Measurements from ENCODE around the gene NDRG3. TPM values are rescaled to one million over a fixed set of nuclear protein-coding genes. Genes with fewer than 3 reads are reported as not detected.

Gene NDRG3
- total and polyA plus RNA-seq, 2 experiments from 2014 or later: 19.8 to 23.3 TPM

GRCh38 chr20:36791862-36792261 is 46.0 kb upstream of the NDRG3 start:
- Histone ChIP-seq H3K36me3 (ENCODE audit: low read depth) (peaks cover 13% of the 10 kb centered on the region; the same call in 1 of the 2 replicates), H3K27me3 (replicated peaks; ENCODE audit: insufficient read depth) (no peaks in the 10 kb centered on the region), H3K79me2 (ENCODE audit: insufficient read depth) (0 out of 2 replicates have a peak, but pooled peaks cover 18% of the 10 kb centered on the region), H3F3A (ENCODE audit: insufficient read depth) (no peaks in the 10 kb centered on the region), H2AFZ (no peak overlapping the region), H3K9me3 (ENCODE audit: low read depth) (no peaks in the 10 kb centered on the region), H3K4me1 (ENCODE audit: insufficient read depth) (no peaks in the 10 kb centered on the region), H3K9ac (no peak overlapping the region), H4K20me1 (ENCODE audit: insufficient read depth) (no peaks in the 10 kb centered on the region), H3K4me3 (no peak overlapping the region), H3K9me2 (ENCODE audit: insufficient read depth) (no peaks in the 10 kb centered on the region), H3K27ac (no peak overlapping the region), H3K4me2 (ENCODE audit: unreplicated experiment) (no peak overlapping the region)
- WGBS, 2 experiments (ENCODE audit: low coverage in 1 of 2, low lambda C conversion rate in 2 of 2, missing lambda C conversion rate in 2 of 2): 98 to 99% methylated on average over 5 of the region's 5 CpGs
- in situ Hi-C loops (cut with MboI): no loop called here
- no peak for TF ChIP-seq EZH2phosphoT487 (IDR thresholded peaks at IDR 0.05; ENCODE audit: insufficient read depth, low read depth)
- no peak for TF ChIP-seq EZH2 (IDR thresholded peaks at IDR 0.05; ENCODE audit: insufficient read depth, poor library complexity, severe bottlenecking)
- no peak for DNase-seq

- Histone ChIP-seq H3K4me2 (ENCODE audit: unreplicated experiment) (no peak overlapping the region), H3K4me3 (no peak overlapping the region), H3K9me2 (ENCODE audit: insufficient read depth) (no peaks in the 10 kb centered on the region), H3K36me3 (ENCODE audit: low read depth) (peaks cover 9% of the 10 kb centered on the region; the same call in 1 of the 2 replicates), H2AFZ (no peak overlapping the region), H3K79me2 (ENCODE audit: insufficient read depth) (0 out of 2 replicates have a peak, but pooled peaks cover 17% of the 10 kb centered on the region), H3F3A (ENCODE audit: insufficient read depth) (no peaks in the 10 kb centered on the region), H4K20me1 (ENCODE audit: insufficient read depth) (no peaks in the 10 kb centered on the region), H3K27me3 (replicated peaks; ENCODE audit: insufficient read depth) (no peaks in the 10 kb centered on the region), H3K9me3 (ENCODE audit: low read depth) (no peaks in the 10 kb centered on the region), H3K4me1 (ENCODE audit: insufficient read depth) (no peaks in the 10 kb centered on the region), H3K27ac (no peak overlapping the region), H3K9ac (no peak overlapping the region)
- DNase-seq: no peak
- in situ Hi-C loops (cut with MboI): no loop called here
- 88 to 91% methylated on average over 5 of the region's 5 CpGs for WGBS, 2 experiments (ENCODE audit: low coverage in 1 of 2, low lambda C conversion rate in 2 of 2, missing lambda C conversion rate in 2 of 2)
- TF ChIP-seq EZH2 (IDR thresholded peaks at IDR 0.05; ENCODE audit: insufficient read depth, poor library complexity, severe bottlenecking) (no peak), EZH2phosphoT487 (IDR thresholded peaks at IDR 0.05; ENCODE audit: insufficient read depth, low read depth) (no peak)
Observed at GRCh38 chr20:36786663-36787062, 40.8 kb upstream of the NDRG3 start.

GRCh38 chr20:36786246-36786645 is 40.4 kb upstream of the NDRG3 start:
- no peak overlapping the region for H2AFZ ChIP-seq
- no peaks in the 10 kb centered on the region for H4K20me1 ChIP-seq (ENCODE audit: insufficient read depth)
- H3K4me3 ChIP-seq: no peak overlapping the region
- H3F3A ChIP-seq (ENCODE audit: insufficient read depth): no peaks in the 10 kb centered on the region
- WGBS, 2 experiments (ENCODE audit: low coverage in 1 of 2, low lambda C conversion rate in 2 of 2, missing lambda C conversion rate in 2 of 2): 96% methylated on average over 11 to 13 of the region's 13 CpGs
- H3K9me3 ChIP-seq (ENCODE audit: low read depth): no peaks in the 10 kb centered on the region
- DNase-seq: no peak
- 0 out of 2 replicates have a peak, but pooled peaks cover 13% of the 10 kb centered on the region for H3K79me2 ChIP-seq (ENCODE audit: insufficient read depth)
- TF ChIP-seq EZH2 (IDR thresholded peaks at IDR 0.05; ENCODE audit: insufficient read depth, poor library complexity, severe bottlenecking) (no peak), EZH2phosphoT487 (IDR thresholded peaks at IDR 0.05; ENCODE audit: insufficient read depth, low read depth) (no peak)
- no peaks in the 10 kb centered on the region for H3K9me2 ChIP-seq (ENCODE audit: insufficient read depth)
- in situ Hi-C loops (cut with MboI): no loop called here
- no peak overlapping the region for H3K9ac ChIP-seq
- no peaks in the 10 kb centered on the region for H3K4me1 ChIP-seq (ENCODE audit: insufficient read depth)
- no peak overlapping the region for H3K27ac ChIP-seq
- no peaks in the 10 kb centered on the region for H3K27me3 ChIP-seq (replicated peaks; ENCODE audit: insufficient read depth)
- peaks cover 5% of the 10 kb centered on the region; the same call in 1 of the 2 replicates for H3K36me3 ChIP-seq (ENCODE audit: low read depth)
- H3K4me2 ChIP-seq (ENCODE audit: unreplicated experiment): no peak overlapping the region

- H3K27me3 ChIP-seq (replicated peaks; ENCODE audit: insufficient read depth): no peaks in the 10 kb centered on the region
- no peaks in the 10 kb centered on the region for H3F3A ChIP-seq (ENCODE audit: insufficient read depth)
- 0 out of 2 replicates have a peak, but pooled peaks cover 7% of the 10 kb centered on the region for H3K79me2 ChIP-seq (ENCODE audit: insufficient read depth)
- H3K9me2 ChIP-seq (ENCODE audit: insufficient read depth): no peaks in the 10 kb centered on the region
- H4K20me1 ChIP-seq (ENCODE audit: insufficient read depth): no peaks in the 10 kb centered on the region
- no peak overlapping the region for H3K4me3 ChIP-seq
- H3K27ac ChIP-seq: no peak overlapping the region
- no peak overlapping the region for H3K4me2 ChIP-seq (ENCODE audit: unreplicated experiment)
- DNase-seq: no peak
- H3K9ac ChIP-seq: no peak overlapping the region
- H3K4me1 ChIP-seq (ENCODE audit: insufficient read depth): no peaks in the 10 kb centered on the region
- H3K9me3 ChIP-seq (ENCODE audit: low read depth): no peaks in the 10 kb centered on the region
- in situ Hi-C loops (cut with MboI): no loop called here
- TF ChIP-seq EZH2 (IDR thresholded peaks at IDR 0.05; ENCODE audit: insufficient read depth, poor library complexity, severe bottlenecking) (no peak), EZH2phosphoT487 (IDR thresholded peaks at IDR 0.05; ENCODE audit: insufficient read depth, low read depth) (no peak)
- no peaks in the 10 kb centered on the region for H3K36me3 ChIP-seq (ENCODE audit: low read depth)
- 93 to 99% methylated on average over 2 of the region's 2 CpGs for WGBS, 2 experiments (ENCODE audit: low coverage in 1 of 2, low lambda C conversion rate in 2 of 2, missing lambda C conversion rate in 2 of 2)
- H2AFZ ChIP-seq: no peak overlapping the region
Observed at GRCh38 chr20:36785308-36785707, 39.4 kb upstream of the NDRG3 start.

GRCh38 chr20:36784900-36785299 is 39.0 kb upstream of the NDRG3 start:
- Histone ChIP-seq H2AFZ (no peak overlapping the region), H3K27ac (no peak overlapping the region), H3K27me3 (replicated peaks; ENCODE audit: insufficient read depth) (no peaks in the 10 kb centered on the region), H3K9ac (no peak overlapping the region), H4K20me1 (ENCODE audit: insufficient read depth) (no peaks in the 10 kb centered on the region), H3K36me3 (ENCODE audit: low read depth) (no peaks in the 10 kb centered on the region), H3K9me2 (ENCODE audit: insufficient read depth) (no peaks in the 10 kb centered on the region), H3F3A (ENCODE audit: insufficient read depth) (no peaks in the 10 kb centered on the region), H3K4me1 (ENCODE audit: insufficient read depth) (no peaks in the 10 kb centered on the region), H3K9me3 (ENCODE audit: low read depth) (no peaks in the 10 kb centered on the region), H3K4me3 (no peak overlapping the region), H3K4me2 (ENCODE audit: unreplicated experiment) (no peak overlapping the region), H3K79me2 (ENCODE audit: insufficient read depth) (0 out of 2 replicates have a peak, but pooled peaks cover 7% of the 10 kb centered on the region)
- TF ChIP-seq EZH2phosphoT487 (IDR thresholded peaks at IDR 0.05; ENCODE audit: insufficient read depth, low read depth) (no peak), EZH2 (IDR thresholded peaks at IDR 0.05; ENCODE audit: insufficient read depth, poor library complexity, severe bottlenecking) (no peak)
- in situ Hi-C loops (cut with MboI): no loop called here
- peak; percentile 41 for DNase-seq
- WGBS, 2 experiments (ENCODE audit: low coverage in 1 of 2, low lambda C conversion rate in 2 of 2, missing lambda C conversion rate in 2 of 2): 67 to 72% methylated on average over 9 of the region's 9 CpGs

All from GM23248 (cell line).